Mesendoderm (in vitro differentiated cells): ENCODE data around the gene AGTPBP1.

Source experiments
- DNase-seq: peaks from one replicate; pipeline ENCODE4 v3.0.0; 2013
- H2AK5ac ChIP-seq: 2 replicates; pipeline ENCODE4 v1.6.1; 2013; ENCODE audit warnings: low read length, inconsistent platforms
- H2BK120ac ChIP-seq: 2 replicates; pipeline ENCODE4 v1.6.1; 2013; ENCODE audit warnings: low read depth, mild to moderate bottlenecking, low read length, moderate library complexity, mixed read lengths
- H2BK15ac ChIP-seq: replicated peaks from 2 replicates; pipeline ENCODE4 v1.6.1; 2013; ENCODE audit warnings: low read depth, mild to moderate bottlenecking, moderate library complexity
- H2BK5ac ChIP-seq: 2 replicates; pipeline ENCODE4 v1.6.1; 2013; ENCODE audit warnings: low read length, inconsistent platforms
- H3K18ac ChIP-seq: 2 replicates; pipeline ENCODE4 v1.6.1; 2013; ENCODE audit warnings: mild to moderate bottlenecking, low read length, mixed read lengths
- H3K23ac ChIP-seq: one replicate; pipeline ENCODE4 v1.6.1; 2013; ENCODE audit warnings: low read length
- H3K27ac ChIP-seq: 2 replicates; pipeline ENCODE4 v1.5.1; 2013; ENCODE audit warnings: low read depth, mild to moderate bottlenecking, inconsistent platforms, low read length, moderate library complexity
- H3K27me3 ChIP-seq: 2 replicates; pipeline ENCODE4 v1.6.1; 2013; ENCODE audit warnings: low read length, control low read depth, mild to moderate bottlenecking, inconsistent platforms; ENCODE audit not compliant: insufficient read depth, poor library complexity
- H3K36me3 ChIP-seq: 2 replicates; pipeline ENCODE4 v1.6.1; 2013; ENCODE audit warnings: low read length, inconsistent platforms; ENCODE audit not compliant: control insufficient read depth, insufficient read depth
- H3K4ac ChIP-seq: one replicate; pipeline ENCODE4 v1.6.1; 2013; ENCODE audit warnings: low read depth, mild to moderate bottlenecking, low read length, moderate library complexity
- H3K4me1 ChIP-seq: 2 replicates; pipeline ENCODE4 v1.6.1; 2013; ENCODE audit warnings: low read depth, low read length, inconsistent platforms; ENCODE audit not compliant: control insufficient read depth
- H3K4me2 ChIP-seq: 2 replicates; pipeline ENCODE4 v1.6.1; 2013; ENCODE audit warnings: low read length
- H3K4me3 ChIP-seq: 2 replicates; pipeline ENCODE4 v1.5.1; 2013; ENCODE audit warnings: mild to moderate bottlenecking, low read length
- H3K56ac ChIP-seq: one replicate; pipeline ENCODE4 v1.6.1; 2013; ENCODE audit warnings: low read length
- H3K79me1 ChIP-seq: 2 replicates; pipeline ENCODE4 v1.6.1; 2013; ENCODE audit warnings: low read length, inconsistent platforms
- H3K79me2 ChIP-seq: 2 replicates; pipeline ENCODE4 v1.6.1; 2013; ENCODE audit warnings: mild to moderate bottlenecking, low read length; ENCODE audit not compliant: control insufficient read depth, insufficient read depth
- H3K9ac ChIP-seq: 2 replicates; pipeline ENCODE4 v1.6.1; 2013; ENCODE audit warnings: low read length, inconsistent platforms
- H4K5ac ChIP-seq: one replicate; pipeline ENCODE4 v1.6.1; 2013; ENCODE audit warnings: low read length
- H4K8ac ChIP-seq: one replicate; pipeline ENCODE4 v1.6.1; 2013; ENCODE audit warnings: low read depth, mild to moderate bottlenecking, control low read depth, low read length, moderate library complexity
- WGBS: extraction: QIAGEN DNeasy Blood & Tissue Kit; methylation state at CpG from one replicate; pipeline ENCODE4 v1.1.7; 2013; ENCODE audit warnings: low lambda C conversion rate, missing lambda C conversion rate; ENCODE audit not compliant: insufficient coverage; ENCODE audit errors: extremely low coverage; 5-methylcytosine and 5-hydroxymethylcytosine counted together

AGTPBP1 gene

GRCh38 chr9:85667374-85667773, 74.4 kb downstream of the AGTPBP1 start:
- Histone ChIP-seq H3K27me3 (no peaks in the 10 kb centered on the region), H3K23ac (no peak overlapping the region), H3K9ac (no peak overlapping the region), H4K5ac (no peak overlapping the region), H2BK120ac (no peak overlapping the region), H3K4me1 (no peaks in the 10 kb centered on the region), H3K79me2 (no peaks in the 10 kb centered on the region), H3K4me3 (no peak overlapping the region), H3K56ac (no peak overlapping the region), H3K79me1 (no peaks in the 10 kb centered on the region), H3K36me3 (peaks cover 2% of the 10 kb centered on the region), H3K4ac (no peak overlapping the region), H3K27ac (no peak overlapping the region), H2AK5ac (no peak overlapping the region), H3K18ac (no peak overlapping the region), H4K8ac (no peak overlapping the region), H2BK5ac (no peak overlapping the region), H3K4me2 (no peak overlapping the region), H2BK15ac (no peak overlapping the region)
- no peak for DNase-seq
- no CpG with 5 or more reads among the region's 1 CpG for WGBS

DNA sequence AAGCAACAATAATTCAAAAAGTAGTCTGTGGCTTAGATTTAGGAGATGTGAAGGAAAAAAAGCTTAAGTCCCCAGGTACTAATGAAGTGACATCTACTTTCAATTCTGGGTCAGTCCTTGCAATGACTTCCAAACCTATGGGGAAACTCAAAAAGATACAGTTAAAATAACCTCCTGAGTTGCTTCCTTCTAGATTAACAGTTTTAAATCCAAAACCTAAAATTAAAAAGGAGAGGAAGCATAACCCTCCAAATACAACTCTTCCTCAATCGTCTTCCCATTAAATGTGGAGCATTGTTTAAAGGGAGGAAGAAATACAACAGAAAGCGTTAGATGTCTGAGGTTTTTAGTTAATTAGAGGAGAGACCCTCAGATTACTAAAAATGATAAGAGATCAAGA, 75.7 kb downstream of the AGTPBP1 start:
- no CpG with 5 or more reads among the region's 2 CpGs for WGBS
- Histone ChIP-seq H3K4me3 (no peak overlapping the region), H4K5ac (no peak overlapping the region)

DNA sequence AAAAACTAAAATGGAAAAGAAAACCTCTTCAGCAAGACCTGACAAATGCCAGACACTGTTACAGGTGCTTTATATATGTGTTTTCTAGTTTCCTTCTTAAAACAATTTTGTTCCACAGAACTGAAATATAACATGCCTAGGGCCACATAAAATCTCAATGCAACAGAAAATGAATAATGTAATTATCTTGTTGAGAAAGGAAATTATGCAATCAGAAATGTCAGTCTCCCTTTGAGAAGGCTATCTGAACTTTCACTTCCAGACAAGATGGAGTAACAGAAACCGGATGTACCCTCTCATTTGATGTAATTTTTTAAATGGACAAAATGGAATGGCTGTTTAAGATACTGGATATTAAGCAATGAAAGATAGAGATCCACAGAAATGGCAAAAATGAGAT, 79.2 kb downstream of the AGTPBP1 start:
- no CpG with 5 or more reads among the region's 1 CpG for WGBS
- no peak overlapping the region for H2BK120ac ChIP-seq
- H2AK5ac ChIP-seq, result no peak overlapping the region
- H3K27ac ChIP-seq, result no peak overlapping the region
- no peak overlapping the region for H2BK15ac ChIP-seq
- H3K4ac ChIP-seq, result no peak overlapping the region
- no peaks in the 10 kb centered on the region for H3K4me1 ChIP-seq
- H3K27me3 ChIP-seq, result no peaks in the 10 kb centered on the region
- no peak for DNase-seq
- no peak overlapping the region for H4K8ac ChIP-seq
- H3K79me2 ChIP-seq, result no peaks in the 10 kb centered on the region
- no peak overlapping the region for H3K18ac ChIP-seq
- no peak overlapping the region for H3K4me3 ChIP-seq
- no peak overlapping the region for H2BK5ac ChIP-seq
- no peak overlapping the region for H3K9ac ChIP-seq
- no peaks in the 10 kb centered on the region for H3K36me3 ChIP-seq
- H3K23ac ChIP-seq, result no peak overlapping the region
- no peak overlapping the region for H3K56ac ChIP-seq
- H3K79me1 ChIP-seq, result no peaks in the 10 kb centered on the region
- H4K5ac ChIP-seq, result no peak overlapping the region
- H3K4me2 ChIP-seq, result no peak overlapping the region

More for the DNA sequence above, 75.7 kb downstream of the AGTPBP1 start:
- Histone ChIP-seq H3K9ac (no peak overlapping the region), H3K18ac (no peak overlapping the region), H3K27ac (no peak overlapping the region), H2BK5ac (no peak overlapping the region), H3K4me2 (no peak overlapping the region), H3K4ac (no peak overlapping the region), H2BK120ac (no peak overlapping the region), H4K8ac (no peak overlapping the region), H2AK5ac (no peak overlapping the region), H2BK15ac (no peak overlapping the region), H3K27me3 (no peaks in the 10 kb centered on the region), H3K79me1 (no peaks in the 10 kb centered on the region), H3K36me3 (no peaks in the 10 kb centered on the region), H3K56ac (no peak overlapping the region), H3K4me1 (no peaks in the 10 kb centered on the region), H3K79me2 (no peaks in the 10 kb centered on the region), H3K23ac (no peak overlapping the region)
- no peak for DNase-seq

GRCh38 chr9:85658716-85659115, 83.0 kb downstream of the AGTPBP1 start:
- H2BK15ac ChIP-seq, result no peak overlapping the region
- H2AK5ac ChIP-seq, result no peak overlapping the region
- no peak overlapping the region for H3K23ac ChIP-seq
- H3K27ac ChIP-seq, result no peak overlapping the region
- no peaks in the 10 kb centered on the region for H3K4me1 ChIP-seq
- H3K4me3 ChIP-seq, result no peak overlapping the region
- no peak overlapping the region for H3K4ac ChIP-seq
- no peaks in the 10 kb centered on the region for H3K79me2 ChIP-seq
- H4K8ac ChIP-seq, result no peak overlapping the region
- H3K27me3 ChIP-seq, result no peaks in the 10 kb centered on the region
- no peak overlapping the region for H2BK120ac ChIP-seq
- WGBS, result no CpG with 5 or more reads among the region's 1 CpG
- DNase-seq, result no peak
- H4K5ac ChIP-seq, result no peak overlapping the region
- no peaks in the 10 kb centered on the region for H3K79me1 ChIP-seq
- H3K9ac ChIP-seq, result no peak overlapping the region
- H3K36me3 ChIP-seq, result no peaks in the 10 kb centered on the region
- no peak overlapping the region for H3K56ac ChIP-seq
- no peak overlapping the region for H2BK5ac ChIP-seq
- no peak overlapping the region for H3K4me2 ChIP-seq
- no peak overlapping the region for H3K18ac ChIP-seq

DNA sequence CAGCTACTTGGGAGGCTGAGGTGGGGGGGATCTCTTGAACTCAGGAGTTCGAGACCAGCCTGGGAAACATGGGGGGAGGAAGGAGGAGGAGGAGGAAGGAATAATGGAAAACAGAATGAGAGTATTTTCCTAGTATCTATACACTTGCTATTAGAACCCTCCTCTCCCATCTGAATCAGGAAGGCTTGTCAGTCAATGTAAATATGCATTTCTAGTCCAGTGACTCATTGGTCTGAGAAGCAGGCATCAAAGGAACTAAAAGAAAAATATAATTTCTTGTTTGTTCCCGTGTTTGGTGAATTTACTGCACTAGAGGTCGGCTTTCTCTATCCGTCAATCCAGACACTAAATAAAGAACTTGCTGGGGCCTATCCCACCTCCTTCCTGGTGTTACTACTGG, 88.6 kb downstream of the AGTPBP1 start:
- H3K36me3 ChIP-seq, result no peaks in the 10 kb centered on the region
- H3K79me2 ChIP-seq, result no peaks in the 10 kb centered on the region
- no peak overlapping the region for H3K9ac ChIP-seq
- H2BK120ac ChIP-seq, result no peak overlapping the region
- H3K27ac ChIP-seq, result no peak overlapping the region
- H3K56ac ChIP-seq, result no peak overlapping the region
- H3K23ac ChIP-seq, result no peak overlapping the region
- H3K4ac ChIP-seq, result no peak overlapping the region
- H3K4me2 ChIP-seq, result no peak overlapping the region
- DNase-seq, result no peak
- no peak overlapping the region for H3K4me3 ChIP-seq
- H2AK5ac ChIP-seq, result no peak overlapping the region
- H2BK5ac ChIP-seq, result no peak overlapping the region
- no peak overlapping the region for H3K18ac ChIP-seq
- H4K8ac ChIP-seq, result no peak overlapping the region
- no peak overlapping the region for H4K5ac ChIP-seq
- H3K27me3 ChIP-seq, result no peaks in the 10 kb centered on the region
- H2BK15ac ChIP-seq, result no peak overlapping the region
- H3K4me1 ChIP-seq, result no peaks in the 10 kb centered on the region
- no CpG with 5 or more reads among the region's 4 CpGs for WGBS
- no peaks in the 10 kb centered on the region for H3K79me1 ChIP-seq

DNA sequence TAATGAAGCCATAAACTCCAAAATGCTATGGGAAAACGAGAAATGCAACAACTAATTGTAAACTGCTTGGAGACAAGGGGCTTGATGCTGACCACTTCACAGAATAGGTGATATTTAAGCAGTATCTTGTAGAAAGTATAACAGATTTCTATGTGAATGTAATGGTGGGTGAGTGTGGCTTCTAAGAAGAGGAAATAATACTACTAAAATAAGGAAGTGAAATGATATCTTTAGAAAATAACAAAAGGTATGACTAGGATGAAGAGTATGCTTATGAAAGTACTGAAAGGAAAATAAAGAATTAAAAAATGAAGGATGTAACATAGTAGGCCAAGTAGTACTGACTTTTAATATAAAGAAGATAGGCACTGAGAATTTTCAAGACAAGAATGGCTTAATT, 94.2 kb downstream of the AGTPBP1 start:
- Histone ChIP-seq H4K8ac (no peak overlapping the region), H3K79me1 (no peaks in the 10 kb centered on the region), H2BK15ac (no peak overlapping the region), H3K4ac (no peak overlapping the region), H3K4me3 (no peak overlapping the region), H3K56ac (no peak overlapping the region), H3K9ac (no peak overlapping the region), H2BK120ac (no peak overlapping the region), H3K4me2 (no peak overlapping the region), H2AK5ac (no peak overlapping the region), H3K4me1 (no peaks in the 10 kb centered on the region), H4K5ac (no peak overlapping the region), H2BK5ac (no peak overlapping the region), H3K27me3 (no peaks in the 10 kb centered on the region), H3K18ac (no peak overlapping the region), H3K27ac (no peak overlapping the region), H3K79me2 (no peaks in the 10 kb centered on the region), H3K36me3 (no peaks in the 10 kb centered on the region), H3K23ac (no peak overlapping the region)
- WGBS, result no CpG with 5 or more reads among the region's 1 CpG
- DNase-seq, result no peak
